Progenitor cell of endocrine pancreas (in vitro differentiated cells): ENCODE results near the gene ZSWIM4. TPM values are rescaled to one million over a fixed set of nuclear protein-coding genes. Genes with fewer than 3 reads are reported as not detected.

Experiments used
- DNase-seq: peaks from one replicate; pipeline ENCODE4 v3.0.0; 2021; ENCODE audit warnings: low spot score; ENCODE audit not compliant: unreplicated experiment
- H3K27ac Mint-ChIP-seq: 2 replicates; pipeline ENCODE4 v1.8.0; 2021; ENCODE audit warnings: mild to moderate bottlenecking, moderate library complexity, mixed read lengths
- H3K27me3 Mint-ChIP-seq: 2 replicates; pipeline ENCODE4 v1.8.0; 2021; ENCODE audit warnings: mixed read lengths
- H3K36me3 Mint-ChIP-seq: 2 replicates; pipeline ENCODE4 v1.8.0; 2022; ENCODE audit warnings: mixed read lengths; ENCODE audit not compliant: insufficient read depth
- H3K4me1 Mint-ChIP-seq: 2 replicates; pipeline ENCODE4 v1.8.0; 2021; ENCODE audit warnings: low read depth, mixed read lengths
- H3K4me3 Mint-ChIP-seq: 2 replicates; pipeline ENCODE4 v1.8.0; 2021; ENCODE audit warnings: low read depth, mild to moderate bottlenecking, moderate library complexity, mixed read lengths
- H3K9me3 Mint-ChIP-seq: 2 replicates; pipeline ENCODE4 v1.8.0; 2021; ENCODE audit warnings: low read depth, mixed read lengths
- total RNA-seq: library from RNA; stranded (reverse); gene quantifications from 2 replicates; pipeline ENCODE4 v1.2.1, GENCODE V29; 2021
- TF ChIP-seq, protein P1 (sequence below): fragments of 200-600 bp; sonication (generic); IDR thresholded peaks from one replicate; pipeline ENCODE4 v1.5.0; 2021; ENCODE audit warnings: antibody characterized with exemption, mild to moderate bottlenecking; ENCODE audit not compliant: unreplicated experiment

The ZSWIM4 gene
- total RNA-seq, 1 donor from 2014 or later = 34.6 TPM

DNA sequence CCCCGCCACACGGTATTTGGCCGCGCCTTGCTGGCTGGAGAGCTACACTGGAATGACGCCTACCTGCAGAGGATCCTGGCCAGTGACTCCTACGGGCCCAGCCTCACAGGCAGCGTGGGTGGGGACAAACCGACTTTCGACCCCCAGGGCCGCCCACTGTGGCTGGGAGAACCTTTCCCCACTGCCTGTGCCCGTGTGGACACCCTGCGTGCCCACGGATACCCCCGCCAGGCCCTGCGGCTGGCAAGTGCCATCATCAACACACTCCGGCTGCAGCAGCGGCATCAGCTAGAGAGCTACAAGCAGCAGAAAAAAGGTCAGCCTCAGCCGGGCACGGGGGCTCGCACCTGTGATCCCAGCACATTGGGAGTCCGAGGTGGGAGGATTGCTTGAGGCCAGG is 19.3 kb downstream of the ZSWIM4 start:
- Mint-ChIP-seq H3K27ac (no peak overlapping the region), H3K4me1 (no peaks in the 10 kb centered on the region), H3K4me3 (no peak overlapping the region), H3K36me3 (peaks cover 18% of the 10 kb centered on the region), H3K9me3 (no peaks in the 10 kb centered on the region), H3K27me3 (no peaks in the 10 kb centered on the region)
- no peak for DNase-seq
- TF ChIP-seq, protein P1, sequence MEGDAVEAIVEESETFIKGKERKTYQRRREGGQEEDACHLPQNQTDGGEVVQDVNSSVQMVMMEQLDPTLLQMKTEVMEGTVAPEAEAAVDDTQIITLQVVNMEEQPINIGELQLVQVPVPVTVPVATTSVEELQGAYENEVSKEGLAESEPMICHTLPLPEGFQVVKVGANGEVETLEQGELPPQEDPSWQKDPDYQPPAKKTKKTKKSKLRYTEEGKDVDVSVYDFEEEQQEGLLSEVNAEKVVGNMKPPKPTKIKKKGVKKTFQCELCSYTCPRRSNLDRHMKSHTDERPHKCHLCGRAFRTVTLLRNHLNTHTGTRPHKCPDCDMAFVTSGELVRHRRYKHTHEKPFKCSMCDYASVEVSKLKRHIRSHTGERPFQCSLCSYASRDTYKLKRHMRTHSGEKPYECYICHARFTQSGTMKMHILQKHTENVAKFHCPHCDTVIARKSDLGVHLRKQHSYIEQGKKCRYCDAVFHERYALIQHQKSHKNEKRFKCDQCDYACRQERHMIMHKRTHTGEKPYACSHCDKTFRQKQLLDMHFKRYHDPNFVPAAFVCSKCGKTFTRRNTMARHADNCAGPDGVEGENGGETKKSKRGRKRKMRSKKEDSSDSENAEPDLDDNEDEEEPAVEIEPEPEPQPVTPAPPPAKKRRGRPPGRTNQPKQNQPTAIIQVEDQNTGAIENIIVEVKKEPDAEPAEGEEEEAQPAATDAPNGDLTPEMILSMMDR = no peak

DNA sequence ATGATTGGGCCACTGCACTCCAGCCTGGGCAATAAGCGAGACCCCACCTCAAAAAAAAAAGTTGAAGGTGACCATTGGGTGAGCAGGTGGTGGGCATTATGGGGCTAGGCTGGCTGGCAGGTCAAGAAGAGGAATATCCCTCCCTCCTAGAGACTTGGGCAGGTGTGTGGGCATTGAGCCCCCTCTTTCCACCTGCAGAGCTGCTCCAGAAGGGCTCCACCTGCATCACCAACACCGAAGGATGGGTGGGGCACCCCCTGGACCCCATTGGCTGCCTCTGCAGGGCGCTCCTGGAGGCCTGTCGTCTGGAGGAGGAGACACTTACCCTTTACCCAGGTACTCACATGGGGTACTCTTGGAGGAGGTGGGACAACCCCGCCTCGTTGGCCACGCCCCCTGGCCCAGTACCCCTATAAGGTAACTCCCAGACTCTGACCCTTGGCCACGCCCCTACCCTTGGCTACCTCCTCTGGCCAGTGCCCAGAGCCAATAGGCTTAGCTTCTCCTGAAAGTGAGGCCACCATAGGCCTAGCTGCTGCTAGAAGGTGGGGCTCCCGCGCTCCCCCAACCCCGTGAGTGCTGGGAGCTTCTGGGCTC is 21.9 kb downstream of the ZSWIM4 start:
- Mint-ChIP-seq H3K9me3 (no peaks in the 10 kb centered on the region), H3K4me3 (no peak overlapping the region), H3K4me1 (no peaks in the 10 kb centered on the region), H3K36me3 (peaks cover 20% of the 10 kb centered on the region), H3K27me3 (no peaks in the 10 kb centered on the region), H3K27ac (no peak overlapping the region)
- DNase-seq = no peak
- TF ChIP-seq, protein P1 = no peak

DNA sequence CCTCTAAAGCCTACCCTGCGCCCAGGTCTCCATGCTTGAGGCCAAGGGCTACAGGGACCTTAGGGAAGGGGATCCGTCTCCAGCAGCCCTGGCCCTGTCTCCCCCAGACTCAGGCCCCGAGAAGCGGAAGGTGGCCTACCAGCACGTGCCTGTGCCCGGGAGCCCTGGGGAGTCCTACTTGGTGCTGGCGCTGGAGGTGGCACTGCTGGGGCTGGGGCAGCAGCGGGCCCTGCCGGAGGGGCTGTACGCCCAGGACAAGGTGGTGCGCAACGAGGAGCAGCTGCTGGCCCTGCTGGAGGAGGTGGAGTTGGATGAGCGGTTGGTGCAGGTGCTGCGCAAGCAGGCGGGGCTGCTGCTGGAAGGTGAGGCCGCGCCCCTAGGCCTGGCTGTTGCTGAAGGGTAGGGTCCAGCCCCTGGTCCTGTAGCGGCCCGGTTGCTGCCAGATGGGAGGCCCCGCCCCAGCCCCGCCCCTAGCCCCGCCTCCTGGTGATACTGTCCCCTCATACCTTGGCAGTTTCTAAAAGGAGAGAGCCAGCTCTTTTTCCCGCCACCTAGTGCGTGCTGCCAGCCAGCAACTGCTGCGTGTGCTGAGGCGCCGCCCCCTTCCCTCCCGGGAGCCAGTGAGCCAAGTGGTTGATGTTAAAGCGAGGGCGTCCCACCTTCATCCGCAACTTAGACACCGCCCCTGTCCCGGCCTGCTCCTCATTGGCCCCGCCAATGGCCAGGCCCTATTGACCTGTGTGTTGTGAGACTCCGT is 22.6 kb downstream of the ZSWIM4 start:
- DNase-seq = peak; percentile 51
- TF ChIP-seq, protein P1 = no peak
- Mint-ChIP-seq H3K27ac (peak overlapping the region; percentile 71), H3K36me3 (peaks cover 20% of the 10 kb centered on the region), H3K4me3 (no peak overlapping the region), H3K9me3 (no peaks in the 10 kb centered on the region), H3K4me1 (no peaks in the 10 kb centered on the region), H3K27me3 (no peaks in the 10 kb centered on the region)

DNA sequence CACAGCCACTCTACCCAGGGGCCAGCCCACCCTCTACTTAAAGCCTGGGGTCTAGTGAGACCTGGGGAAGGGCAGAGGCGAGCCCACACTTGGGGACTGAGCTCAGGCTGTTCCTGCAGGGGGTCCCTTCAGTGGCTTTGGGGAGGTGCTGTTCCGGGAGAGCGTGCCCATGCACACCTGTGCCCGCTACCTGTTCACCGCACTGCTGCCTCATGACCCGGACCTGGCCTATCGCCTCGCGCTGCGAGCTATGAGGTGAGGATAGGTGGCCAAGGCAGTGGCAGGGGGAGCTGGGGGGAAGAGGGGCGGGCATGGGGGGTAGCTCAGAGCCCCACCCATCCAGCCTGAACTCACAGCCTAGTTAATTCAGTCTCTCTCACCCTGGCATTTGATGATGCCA is 24.0 kb downstream of the ZSWIM4 start:
- Mint-ChIP-seq H3K9me3 (no peaks in the 10 kb centered on the region), H3K27me3 (no peaks in the 10 kb centered on the region), H3K36me3 (peaks cover 19% of the 10 kb centered on the region), H3K4me1 (no peaks in the 10 kb centered on the region), H3K4me3 (no peak overlapping the region), H3K27ac (no peak overlapping the region)
- DNase-seq = no peak
- TF ChIP-seq, protein P1 = no peak

DNA sequence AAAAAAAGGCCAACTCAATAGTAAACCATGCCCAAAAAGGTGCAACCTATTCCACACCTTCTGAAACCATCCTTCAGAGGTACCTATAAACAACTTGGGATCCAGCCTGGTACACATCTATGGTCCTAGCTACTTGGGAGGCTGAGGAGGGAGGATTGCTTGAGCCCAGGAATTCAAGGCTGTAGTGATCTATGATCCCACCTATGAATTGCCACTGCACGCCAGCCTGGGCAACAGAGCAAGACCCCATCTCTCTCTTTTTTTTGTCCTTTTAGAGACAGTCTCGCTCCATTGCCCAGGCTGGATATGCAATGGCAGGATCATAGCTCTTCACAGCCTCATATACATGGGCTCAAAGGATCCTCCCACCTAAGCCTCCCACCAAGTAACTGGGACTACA is 26.0 kb downstream of the ZSWIM4 start:
- Mint-ChIP-seq H3K9me3 (no peaks in the 10 kb centered on the region), H3K4me1 (no peaks in the 10 kb centered on the region), H3K4me3 (no peak overlapping the region), H3K27me3 (no peaks in the 10 kb centered on the region), H3K36me3 (peaks cover 26% of the 10 kb centered on the region), H3K27ac (no peak overlapping the region)
- DNase-seq = no peak
- TF ChIP-seq, protein P1 = no peak
